GM12878 (cell line): ENCODE measurements around the gene HS6ST3. TPM values are rescaled to one million over a fixed set of nuclear protein-coding genes. Genes with fewer than 3 reads are reported as not detected.

Experiments used
- ATAC-seq: fragments of 200-7000 bp; cut with Tn5 transposase; 3 replicates; pipeline ENCODE4 v1.9.1; 2020; ENCODE audit warnings: mild to moderate bottlenecking, moderate library complexity
- BruUV-seq: library from RNA; stranded (reverse); fragments of 400-500 nt; replicated peaks from 2 replicates; lab custom pipeline; 2021; lab: Mats Ljungman, UMichigan
- CTCF ChIA-PET: fragments of 300-600 bp; sonication (Branson Sonifier 250); formaldehyde crosslinking; extraction: SDS; loops from one replicate; lab custom pipeline; 2021; ENCODE audit warnings: inconsistent platforms; lab: Yijun Ruan, JAX
- POLR2A ChIA-PET: fragments of 350-600 bp; formaldehyde crosslinking; extraction: SDS; loops from one replicate; lab custom pipeline; 2021; ENCODE audit warnings: inconsistent platforms; lab: Charles Lee
- RAD21 ChIA-PET: fragments of 300-600 bp; sonication (Branson Sonifier 250); formaldehyde crosslinking; loops from one replicate; lab custom pipeline; 2023; ENCODE audit warnings: antibody characterized with exemption; ENCODE audit not compliant: unreplicated experiment; lab: Charles Lee
- SMC1A ChIA-PET: fragments of 300-600 bp; sonication (Branson Sonifier 250); formaldehyde crosslinking; loops from one replicate; lab custom pipeline; 2023; ENCODE audit not compliant: unreplicated experiment, uncharacterized antibody; lab: Charles Lee
- DNase-seq: peaks from one replicate; pipeline ENCODE4 v3.0.0-alpha.2; 2011; ENCODE audit warnings: low read depth, low spot score
- FAIRE-seq: peaks from 3 replicates; lab custom pipeline; 2011; peaks lifted over from hg19 to GRCh38; lab: Jason Lieb, UNC
- H2AFZ ChIP-seq: 2 replicates; pipeline ENCODE4 v1.6.0; 2011; ENCODE audit warnings: low read depth, low read length, control low read depth; ENCODE audit not compliant: control insufficient read depth
- H3K27ac ChIP-seq: 2 replicates; pipeline ENCODE4 v1.5.1; 2011; ENCODE audit warnings: control low read depth; ENCODE audit not compliant: control insufficient read depth, insufficient read depth
- H3K27me3 ChIP-seq, 2 experiments: replicated peaks in 1 of 2; 2 replicates each; pipeline versions ENCODE4 v1.6.0 to v1.6.1; 2011; ENCODE audit warnings: low read length in 1 of 2; ENCODE audit not compliant: control insufficient read depth in 2 of 2, insufficient read depth in 2 of 2
- H3K36me3 ChIP-seq, 2 experiments: 2 replicates each; pipeline ENCODE4 v1.5.1; 2011; ENCODE audit warnings: low read length in 1 of 2; ENCODE audit not compliant: control insufficient read depth in 2 of 2, insufficient read depth in 2 of 2
- H3K4me1 ChIP-seq: 2 replicates; pipeline ENCODE4 v1.6.1; 2011; ENCODE audit warnings: mild to moderate bottlenecking, low read length, moderate library complexity, mixed read lengths; ENCODE audit not compliant: control insufficient read depth, insufficient read depth
- H3K4me2 ChIP-seq: 2 replicates; pipeline ENCODE4 v1.6.0; 2011; ENCODE audit warnings: control low read depth; ENCODE audit not compliant: control insufficient read depth, insufficient read depth
- H3K4me3 ChIP-seq: fragments of 200-600 bp; sonication (generic); 2 replicates; pipeline ENCODE4 v1.5.1; 2016
- H3K79me2 ChIP-seq: 2 replicates; pipeline ENCODE4 v1.6.0; 2011; ENCODE audit warnings: low read length; ENCODE audit not compliant: control insufficient read depth, insufficient read depth
- H3K9ac ChIP-seq: 2 replicates; pipeline ENCODE4 v1.8.0; 2011; ENCODE audit warnings: low read length, control low read depth, mixed read lengths; ENCODE audit not compliant: control insufficient read depth, insufficient read depth
- H3K9me3 ChIP-seq: replicated peaks from 3 replicates; pipeline ENCODE4 v1.5.1; 2011; ENCODE audit warnings: mild to moderate bottlenecking, low read length; ENCODE audit not compliant: control insufficient read depth, insufficient read depth
- H4K20me1 ChIP-seq: 2 replicates; pipeline ENCODE4 v1.6.0; 2011; ENCODE audit not compliant: control insufficient read depth, insufficient read depth
- CBX5 ChIP-seq: sonication (generic); IDR thresholded peaks from 2 replicates; pipeline ENCODE4 v1.6.1; 2016; ENCODE audit warnings: low read depth, moderate library complexity, mild to moderate bottlenecking, inconsistent platforms
- EP300 ChIP-seq, 2 experiments: fragments of 150-350 bp in 1 of 2; IDR thresholded peaks; 2 replicates each; pipeline ENCODE4 v1.6.1; 2011 to 2012; ENCODE audit warnings: low read depth in 2 of 2, low read length in 2 of 2, borderline replicate concordance in 1 of 2, improper control_type of control experiment in 1 of 2, inconsistent platforms in 1 of 2; ENCODE audit not compliant: control insufficient read depth in 1 of 2
- ETV6 ChIP-seq, 2 experiments: fragments of 450-650 bp in 1 of 2; IDR thresholded peaks in 1 of 2; conservative IDR thresholded peaks in 1 of 2; 2 replicates each; pipeline ENCODE4 v1.6.1; 2014; ENCODE audit warnings: antibody characterized with exemption in 1 of 2, borderline replicate concordance in 1 of 2, low read depth in 1 of 2, mild to moderate bottlenecking in 1 of 2, moderate library complexity in 1 of 2
- KLF5 ChIP-seq: fragments of 450-650 bp; IDR thresholded peaks from 2 replicates; pipeline ENCODE4 v1.6.1; 2014; ENCODE audit warnings: mild to moderate bottlenecking; ENCODE audit not compliant: partially characterized antibody
- MYB ChIP-seq: fragments of 150-350 bp; IDR thresholded peaks from 2 replicates; pipeline ENCODE4 v1.6.1; 2014; ENCODE audit warnings: mild to moderate bottlenecking, low read depth, low read length, borderline replicate concordance
- NFYB ChIP-seq: IDR thresholded peaks from 2 replicates; pipeline ENCODE4 v1.6.1; 2011; ENCODE audit warnings: low read depth, mild to moderate bottlenecking, low read length, improper control_type of control experiment, moderate library complexity; ENCODE audit not compliant: insufficient read depth
- SMAD1 ChIP-seq: fragments of 450-650 bp; IDR thresholded peaks from 2 replicates; pipeline ENCODE4 v1.6.1; 2018; ENCODE audit warnings: mild to moderate bottlenecking, low read depth; ENCODE audit not compliant: partially characterized antibody
- TBL1XR1 ChIP-seq: IDR thresholded peaks from 2 replicates; pipeline ENCODE4 v1.6.1; 2012; ENCODE audit warnings: low read depth, low read length, improper control_type of control experiment
- YY1 ChIP-seq: IDR thresholded peaks from 2 replicates; pipeline ENCODE4 v1.6.1; 2011; ENCODE audit warnings: low read depth, mild to moderate bottlenecking, low read length
- ZBED1 ChIP-seq: IDR thresholded peaks from 2 replicates; pipeline ENCODE4 v1.6.1; 2016; ENCODE audit warnings: borderline replicate concordance
- ZNF274 ChIP-seq: IDR thresholded peaks from one replicate; pipeline ENCODE4 v1.8.0; 2011; ENCODE audit not compliant: insufficient read length, insufficient read depth
- WGBS: methylation state at CpG from one replicate; pipeline ENCODE4 v1.1.6; 2016; ENCODE audit warnings: low lambda C conversion rate; ENCODE audit not compliant: insufficient replicate concordance, insufficient coverage; ENCODE audit errors: missing lambda C conversion rate; 5-methylcytosine and 5-hydroxymethylcytosine counted together
- in situ Hi-C: fragments of 300-500 bp; cut with MboI; formaldehyde crosslinking; loops from 9 replicates; pipeline ENCODE4 v1.14.3; 2018; ENCODE audit warnings: mixed read lengths
- intact Hi-C: fragments of 100-400 bp; cut with micrococcal nuclease; formaldehyde crosslinking; loops from one replicate; pipeline ENCODE4 v1.14.2; 2022; ENCODE audit not compliant: unreplicated experiment
- polyA plus RNA-seq, 11 experiments: library from polyadenylated mRNA; depleted of rRNA in 4 of 11; unstranded in 6 of 11; stranded (reverse) in 5 of 11; fragments of >200 nt; fragmentation: Nextera tagmentation in 4 of 11; fragmentation: Illumina TruSeq in 1 of 11; extraction: Ambion mirVana in 4 of 11; extraction: Trizol in 1 of 11; gene quantifications; 1 replicate in 1 of 11; 2 replicates in 10 of 11; pipeline versions ENCODE4 v1.2.1 to v1.2.3, GENCODE V29; 2011 to 2016; ENCODE audit warnings: inconsistent platforms in 2 of 11, missing spikeins in 2 of 11, low read depth in 1 of 11
- total RNA-seq, 4 experiments: library from RNA; depleted of rRNA in 3 of 4; stranded (reverse); fragments of >200 nt in 3 of 4; fragmentation: Illumina TruSeq in 1 of 4; extraction: Trizol in 1 of 4; gene quantifications; 2 replicates each; pipeline versions ENCODE4 v1.2.1 to v1.2.3, GENCODE V29; 2013 to 2021
- TF ChIP-seq, protein P1 (sequence below): IDR thresholded peaks from 2 replicates; pipeline ENCODE4 v1.6.1; 2012; ENCODE audit warnings: low read depth, low read length, improper control_type of control experiment
- TF ChIP-seq, protein P2 (sequence below): fragments of 450-650 bp; IDR thresholded peaks from 2 replicates; pipeline ENCODE4 v1.6.1; 2016; ENCODE audit warnings: mild to moderate bottlenecking
- TF ChIP-seq, protein P3 (sequence below): IDR thresholded peaks from 2 replicates; pipeline ENCODE4 v1.6.1; 2011; ENCODE audit warnings: low read depth, low read length, improper control_type of control experiment, borderline replicate concordance

HS6ST3 gene
- total and polyA plus RNA-seq, 10 of the 15 experiments (the other 5 are each of a cell fraction or from before 2014, with no cell fraction given), result under 0.01 to 2.9 TPM; not detected in 8

DNA sequence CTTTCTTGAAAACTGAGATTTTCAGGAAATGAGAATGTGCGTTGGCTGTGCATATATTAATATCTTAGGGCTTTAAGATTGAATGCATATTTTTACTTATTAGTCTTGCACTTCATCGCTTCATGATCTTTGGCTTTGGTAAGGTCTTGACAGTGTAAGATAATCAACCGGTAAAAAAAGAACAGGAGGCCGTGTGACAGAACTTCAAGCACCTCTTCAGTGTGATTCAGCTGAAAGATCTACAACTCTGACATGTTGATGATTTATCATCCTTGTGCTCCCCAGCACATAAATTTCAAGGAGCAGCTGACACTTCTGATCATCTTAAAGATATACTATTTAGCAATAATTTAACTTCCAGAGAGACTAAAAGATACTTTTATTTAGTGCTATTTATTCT, 195.1 kb downstream of the HS6ST3 start:
- FAIRE-seq (no peak), DNase-seq (no peak), ATAC-seq (no peak)
- SMC1A ChIA-PET, result no interaction called here
- BruUV-seq, result no TSS peak
- no peaks in the 10 kb centered on the region for H3K4me1 ChIP-seq
- no peak overlapping the region for H3K4me3 ChIP-seq
- H3K79me2 ChIP-seq, result no peaks in the 10 kb centered on the region
- intact Hi-C loops (no loop called here), in situ Hi-C loops (no loop called here)
- no peaks in the 10 kb centered on the region for H4K20me1 ChIP-seq
- TF ChIP-seq TBL1XR1 (no peak), NFYB (no peak)
- TF ChIP-seq, protein P1, sequence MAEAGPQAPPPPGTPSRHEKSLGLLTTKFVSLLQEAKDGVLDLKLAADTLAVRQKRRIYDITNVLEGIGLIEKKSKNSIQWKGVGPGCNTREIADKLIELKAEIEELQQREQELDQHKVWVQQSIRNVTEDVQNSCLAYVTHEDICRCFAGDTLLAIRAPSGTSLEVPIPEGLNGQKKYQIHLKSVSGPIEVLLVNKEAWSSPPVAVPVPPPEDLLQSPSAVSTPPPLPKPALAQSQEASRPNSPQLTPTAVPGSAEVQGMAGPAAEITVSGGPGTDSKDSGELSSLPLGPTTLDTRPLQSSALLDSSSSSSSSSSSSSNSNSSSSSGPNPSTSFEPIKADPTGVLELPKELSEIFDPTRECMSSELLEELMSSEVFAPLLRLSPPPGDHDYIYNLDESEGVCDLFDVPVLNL, result no peak
- no peaks in the 10 kb centered on the region for H3K36me3 ChIP-seq
- no peaks in the 10 kb centered on the region for H3K27me3 ChIP-seq
- H3K9ac ChIP-seq, result no peak overlapping the region
- H2AFZ ChIP-seq, result no peak overlapping the region
- H3K4me2 ChIP-seq, result no peak overlapping the region
- H3K27ac ChIP-seq, result no peak overlapping the region
- CTCF ChIA-PET, result no interaction called here
- no peaks in the 10 kb centered on the region for H3K9me3 ChIP-seq
- RAD21 ChIA-PET, result no interaction called here
- 22% methylated on average over 4 of the region's 4 CpGs for WGBS
- POLR2A ChIA-PET, result no interaction called here

DNA sequence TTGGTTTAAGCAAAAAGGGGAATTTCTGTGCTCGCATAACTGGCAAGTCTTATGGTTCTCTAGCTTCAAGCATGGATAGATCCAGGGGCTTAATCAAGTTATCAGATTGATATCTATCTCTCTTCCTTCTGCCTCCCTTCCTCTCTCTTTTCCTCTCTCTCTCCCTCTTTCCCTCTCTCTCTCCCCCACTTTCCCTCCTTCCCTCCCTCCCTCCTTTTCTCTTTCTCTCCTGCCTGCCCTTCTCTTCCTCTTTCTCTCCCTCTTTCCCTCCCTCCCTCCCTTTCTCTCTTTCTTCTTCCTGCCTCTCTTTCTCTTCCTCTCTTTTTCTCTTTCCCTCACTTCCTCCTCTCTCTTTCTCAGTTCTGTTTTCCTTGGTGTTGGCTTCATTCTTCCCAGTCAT, 195.8 kb downstream of the HS6ST3 start:
- Histone ChIP-seq H4K20me1 (no peaks in the 10 kb centered on the region), H3K27ac (no peak overlapping the region), H3K4me2 (no peak overlapping the region), H3K9ac (no peak overlapping the region), H3K9me3 (no peaks in the 10 kb centered on the region), H3K4me1 (no peaks in the 10 kb centered on the region), H3K79me2 (no peaks in the 10 kb centered on the region), H2AFZ (no peak overlapping the region), H3K36me3 (no peaks in the 10 kb centered on the region), H3K27me3 (no peaks in the 10 kb centered on the region), H3K4me3 (no peak overlapping the region)
- in situ Hi-C loops (no loop called here), intact Hi-C loops (no loop called here)
- DNase-seq (no peak), ATAC-seq (no peak), FAIRE-seq (no peak)
- BruUV-seq, result no TSS peak
- ChIA-PET CTCF (no interaction called here), RAD21 (no interaction called here), POLR2A (no interaction called here), SMC1A (no interaction called here)
- 0% methylated on average over 1 of the region's 1 CpG for WGBS
- TF ChIP-seq YY1, result no peak
- TF ChIP-seq, protein P2, sequence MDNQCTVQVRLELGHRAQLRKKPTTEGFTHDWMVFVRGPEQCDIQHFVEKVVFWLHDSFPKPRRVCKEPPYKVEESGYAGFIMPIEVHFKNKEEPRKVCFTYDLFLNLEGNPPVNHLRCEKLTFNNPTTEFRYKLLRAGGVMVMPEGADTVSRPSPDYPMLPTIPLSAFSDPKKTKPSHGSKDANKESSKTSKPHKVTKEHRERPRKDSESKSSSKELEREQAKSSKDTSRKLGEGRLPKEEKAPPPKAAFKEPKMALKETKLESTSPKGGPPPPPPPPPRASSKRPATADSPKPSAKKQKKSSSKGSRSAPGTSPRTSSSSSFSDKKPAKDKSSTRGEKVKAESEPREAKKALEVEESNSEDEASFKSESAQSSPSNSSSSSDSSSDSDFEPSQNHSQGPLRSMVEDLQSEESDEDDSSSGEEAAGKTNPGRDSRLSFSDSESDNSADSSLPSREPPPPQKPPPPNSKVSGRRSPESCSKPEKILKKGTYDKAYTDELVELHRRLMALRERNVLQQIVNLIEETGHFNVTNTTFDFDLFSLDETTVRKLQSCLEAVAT, result no peak
- TF ChIP-seq ETV6 (conservative IDR thresholded peaks at IDR 0.05 in 1 of 2, IDR thresholded peaks at IDR 0.05 in 1 of 2; ENCODE audit: borderline replicate concordance in 1 of 2, low read depth in 1 of 2), result no peak
- TF ChIP-seq EP300 (IDR thresholded peaks at IDR 0.05; ENCODE audit: borderline replicate concordance in 1 of 2, control insufficient read depth in 1 of 2, low read depth in 2 of 2, low read length in 2 of 2), result no peak
- TF ChIP-seq ZBED1, result no peak
- no peak for TF ChIP-seq CBX5
- TF ChIP-seq, protein P3, sequence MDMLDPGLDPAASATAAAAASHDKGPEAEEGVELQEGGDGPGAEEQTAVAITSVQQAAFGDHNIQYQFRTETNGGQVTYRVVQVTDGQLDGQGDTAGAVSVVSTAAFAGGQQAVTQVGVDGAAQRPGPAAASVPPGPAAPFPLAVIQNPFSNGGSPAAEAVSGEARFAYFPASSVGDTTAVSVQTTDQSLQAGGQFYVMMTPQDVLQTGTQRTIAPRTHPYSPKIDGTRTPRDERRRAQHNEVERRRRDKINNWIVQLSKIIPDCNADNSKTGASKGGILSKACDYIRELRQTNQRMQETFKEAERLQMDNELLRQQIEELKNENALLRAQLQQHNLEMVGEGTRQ, result no peak
- TF ChIP-seq ZNF274, result no peak
- TF ChIP-seq SMAD1, result no peak
- TF ChIP-seq KLF5, result no peak
- TF ChIP-seq MYB, result no peak
